ENCODE measurements around the gene P2RX3. TPM values are rescaled to one million over a fixed set of nuclear protein-coding genes. Genes with fewer than 3 reads are reported as not detected.
A peak's percentile ranks its signal among the peaks of the same experiment; 100 is the strongest.

Gene P2RX3
- total RNA-seq, 1 donor from 2014 or later = not detected

DNA sequence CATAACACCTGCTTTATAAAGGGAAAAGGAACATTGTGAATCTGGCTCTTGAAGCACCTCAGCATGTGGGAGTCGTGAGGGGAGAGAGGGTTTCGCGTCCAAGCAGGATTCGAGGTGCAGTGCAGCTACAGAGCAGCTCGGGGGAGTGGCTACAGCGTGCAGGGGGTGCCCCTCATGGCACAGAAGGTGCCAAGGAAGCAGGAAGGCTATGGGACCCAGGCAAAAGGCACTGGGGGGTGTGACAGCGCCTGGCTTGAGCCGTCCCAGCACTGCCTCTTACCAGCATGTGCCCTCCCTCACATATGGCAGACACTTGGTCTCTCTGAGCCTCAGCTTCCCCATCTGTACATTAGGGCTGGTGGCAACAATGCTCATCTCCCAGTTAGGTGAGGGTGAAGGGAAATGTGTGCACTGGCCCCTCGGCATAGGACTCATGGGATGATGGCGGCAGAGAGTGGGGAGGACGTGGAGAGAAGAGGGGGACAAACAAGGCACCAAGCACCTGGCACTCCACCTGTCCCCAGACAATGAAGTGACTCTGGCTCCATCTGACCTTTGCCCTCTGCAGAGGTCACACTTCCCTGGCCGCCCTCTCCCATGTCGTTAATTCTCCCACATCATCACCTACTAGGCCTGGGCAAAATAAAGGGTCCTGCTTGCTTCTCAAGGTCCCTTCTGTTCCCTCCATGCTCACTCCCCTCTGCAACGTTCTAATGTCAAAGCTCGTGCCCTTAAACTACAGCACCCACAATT is 23.8 kb upstream of the P2RX3 start:
- Histone ChIP-seq H3K27ac (ENCODE audit: low read depth, low read length) (no peak overlapping the region), H2AFZ (ENCODE audit: low read depth, low read length) (no peak overlapping the region), H3K4me2 (ENCODE audit: low read length) (no peak overlapping the region), H3K9ac (ENCODE audit: low read length) (no peak overlapping the region), H3K9me3 (ENCODE audit: insufficient read depth, low read depth, low read length) (no peaks in the 10 kb centered on the region), H3K79me2 (ENCODE audit: insufficient read depth, low read length) (peaks cover 66% of the 10 kb centered on the region), H4K20me1 (ENCODE audit: insufficient read depth, low read length) (peaks cover 80% of the 10 kb centered on the region), H3K36me3 (ENCODE audit: insufficient read depth, low read length) (peaks cover 30% of the 10 kb centered on the region), H3K4me1 (ENCODE audit: insufficient read depth, low read length) (peaks cover 44% of the 10 kb centered on the region), H3K27me3 (ENCODE audit: insufficient read depth, low read length) (no peaks in the 10 kb centered on the region), H3K4me3 (ENCODE audit: insufficient read depth, low read depth, low read length) (no peak overlapping the region)
- peaks cover 35% of the 10 kb centered on the region for H3K4me1 Mint-ChIP-seq (ENCODE audit: low read depth, unreplicated experiment)
- peak overlapping the region; percentile 27 for H3K4me3 Mint-ChIP-seq (ENCODE audit: unreplicated experiment)
- H3K27ac Mint-ChIP-seq (ENCODE audit: unreplicated experiment) = no peak overlapping the region
- no peak for DNase-seq (ENCODE audit: low read depth)
- TF ChIP-seq, protein P1, sequence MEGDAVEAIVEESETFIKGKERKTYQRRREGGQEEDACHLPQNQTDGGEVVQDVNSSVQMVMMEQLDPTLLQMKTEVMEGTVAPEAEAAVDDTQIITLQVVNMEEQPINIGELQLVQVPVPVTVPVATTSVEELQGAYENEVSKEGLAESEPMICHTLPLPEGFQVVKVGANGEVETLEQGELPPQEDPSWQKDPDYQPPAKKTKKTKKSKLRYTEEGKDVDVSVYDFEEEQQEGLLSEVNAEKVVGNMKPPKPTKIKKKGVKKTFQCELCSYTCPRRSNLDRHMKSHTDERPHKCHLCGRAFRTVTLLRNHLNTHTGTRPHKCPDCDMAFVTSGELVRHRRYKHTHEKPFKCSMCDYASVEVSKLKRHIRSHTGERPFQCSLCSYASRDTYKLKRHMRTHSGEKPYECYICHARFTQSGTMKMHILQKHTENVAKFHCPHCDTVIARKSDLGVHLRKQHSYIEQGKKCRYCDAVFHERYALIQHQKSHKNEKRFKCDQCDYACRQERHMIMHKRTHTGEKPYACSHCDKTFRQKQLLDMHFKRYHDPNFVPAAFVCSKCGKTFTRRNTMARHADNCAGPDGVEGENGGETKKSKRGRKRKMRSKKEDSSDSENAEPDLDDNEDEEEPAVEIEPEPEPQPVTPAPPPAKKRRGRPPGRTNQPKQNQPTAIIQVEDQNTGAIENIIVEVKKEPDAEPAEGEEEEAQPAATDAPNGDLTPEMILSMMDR (IDR thresholded peaks at IDR 0.05; ENCODE audit: insufficient read depth, low read depth, low read length) = no peak
- no peak for TF ChIP-seq EZH2 (IDR thresholded peaks at IDR 0.05; ENCODE audit: insufficient read depth, low read length)
- no peak for FAIRE-seq
- H3K36me3 Mint-ChIP-seq (ENCODE audit: low read depth, unreplicated experiment) = peaks cover 26% of the 10 kb centered on the region
- H3K27me3 Mint-ChIP-seq (ENCODE audit: low read depth, unreplicated experiment) = no peaks in the 10 kb centered on the region
- H3K9me3 Mint-ChIP-seq (ENCODE audit: unreplicated experiment) = no peaks in the 10 kb centered on the region

DNA sequence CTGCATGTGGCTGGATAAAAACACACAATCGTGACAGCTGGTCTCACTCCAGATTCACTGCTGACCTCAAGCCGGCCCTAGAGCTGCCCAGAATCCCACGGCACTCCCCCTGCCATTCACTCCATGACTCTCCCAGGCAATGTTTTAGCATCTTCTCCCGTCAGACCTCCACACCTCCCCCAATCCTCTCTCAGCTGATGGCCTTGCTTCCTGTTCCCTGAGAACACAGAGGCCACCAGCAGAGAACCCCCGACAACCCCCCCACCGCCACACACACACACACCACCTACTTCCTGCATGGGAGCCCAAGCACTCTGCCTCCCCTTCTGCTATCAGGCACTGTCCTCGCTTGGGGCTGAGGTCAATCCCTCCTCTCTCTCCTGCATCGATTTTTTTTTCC is 22.7 kb upstream of the P2RX3 start:
- DNase-seq (ENCODE audit: low read depth) (no peak), FAIRE-seq (no peak)
- no peak overlapping the region for H2AFZ ChIP-seq (ENCODE audit: low read depth, low read length)
- H3K9me3 Mint-ChIP-seq (ENCODE audit: unreplicated experiment) = no peaks in the 10 kb centered on the region
- peaks cover 25% of the 10 kb centered on the region for H3K4me1 Mint-ChIP-seq (ENCODE audit: low read depth, unreplicated experiment)
- H3K27me3 Mint-ChIP-seq (ENCODE audit: low read depth, unreplicated experiment) = no peaks in the 10 kb centered on the region
- H3K79me2 ChIP-seq (ENCODE audit: insufficient read depth, low read length) = peaks cover 64% of the 10 kb centered on the region
- H3K4me3 Mint-ChIP-seq (ENCODE audit: unreplicated experiment) = no peak overlapping the region
- H3K36me3 Mint-ChIP-seq (ENCODE audit: low read depth, unreplicated experiment) = peaks cover 21% of the 10 kb centered on the region
- H3K4me2 ChIP-seq (ENCODE audit: low read length) = peak overlapping the region; percentile 54
- no peaks in the 10 kb centered on the region for H3K27me3 ChIP-seq (ENCODE audit: insufficient read depth, low read length)
- TF ChIP-seq, protein P1 (IDR thresholded peaks at IDR 0.05; ENCODE audit: insufficient read depth, low read depth, low read length) = no peak
- TF ChIP-seq EZH2 (IDR thresholded peaks at IDR 0.05; ENCODE audit: insufficient read depth, low read length) = no peak
- H4K20me1 ChIP-seq (ENCODE audit: insufficient read depth, low read length) = peaks cover 73% of the 10 kb centered on the region
- H3K27ac ChIP-seq (ENCODE audit: low read depth, low read length) = peak overlapping the region; percentile 17
- H3K4me3 ChIP-seq (ENCODE audit: insufficient read depth, low read depth, low read length) = no peak overlapping the region
- H3K4me1 ChIP-seq (ENCODE audit: insufficient read depth, low read length) = peaks cover 36% of the 10 kb centered on the region
- H3K36me3 ChIP-seq (ENCODE audit: insufficient read depth, low read length) = peaks cover 21% of the 10 kb centered on the region
- H3K9me3 ChIP-seq (ENCODE audit: insufficient read depth, low read depth, low read length) = no peaks in the 10 kb centered on the region
- no peak overlapping the region for H3K27ac Mint-ChIP-seq (ENCODE audit: unreplicated experiment)
- H3K9ac ChIP-seq (ENCODE audit: low read length) = peak overlapping the region; percentile 36

DNA sequence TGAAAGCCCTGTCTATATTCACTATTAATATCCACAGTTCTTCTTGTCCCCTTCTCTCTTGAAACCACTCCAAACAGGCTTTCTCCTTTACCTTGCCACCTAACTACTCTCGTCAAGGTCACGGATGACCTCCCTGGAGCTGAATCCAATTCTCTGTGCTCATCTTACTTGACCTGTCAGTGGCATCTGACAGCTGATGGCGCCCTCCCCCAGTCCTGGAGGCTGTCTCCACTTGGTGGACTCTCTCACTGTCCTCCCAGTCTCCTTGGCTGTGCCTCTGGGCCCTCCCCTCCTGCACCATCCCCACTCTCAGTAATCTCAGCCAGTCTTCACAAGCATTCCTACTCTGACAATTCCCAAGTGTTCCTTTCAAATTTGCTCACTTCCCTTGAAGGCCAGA is 22.1 kb upstream of the P2RX3 start:
- H4K20me1 ChIP-seq (ENCODE audit: insufficient read depth, low read length) = peaks cover 73% of the 10 kb centered on the region
- peaks cover 64% of the 10 kb centered on the region for H3K79me2 ChIP-seq (ENCODE audit: insufficient read depth, low read length)
- peaks cover 31% of the 10 kb centered on the region for H3K4me1 ChIP-seq (ENCODE audit: insufficient read depth, low read length)
- H3K9ac ChIP-seq (ENCODE audit: low read length) = peak overlapping the region; percentile 36
- Mint-ChIP-seq H3K27me3 (ENCODE audit: low read depth, unreplicated experiment) (no peaks in the 10 kb centered on the region), H3K4me1 (ENCODE audit: low read depth, unreplicated experiment) (peaks cover 25% of the 10 kb centered on the region), H3K27ac (ENCODE audit: unreplicated experiment) (no peak overlapping the region), H3K36me3 (ENCODE audit: low read depth, unreplicated experiment) (peaks cover 22% of the 10 kb centered on the region), H3K9me3 (ENCODE audit: unreplicated experiment) (no peaks in the 10 kb centered on the region), H3K4me3 (ENCODE audit: unreplicated experiment) (no peak overlapping the region)
- no peak overlapping the region for H3K4me3 ChIP-seq (ENCODE audit: insufficient read depth, low read depth, low read length)
- FAIRE-seq = no peak
- H3K9me3 ChIP-seq (ENCODE audit: insufficient read depth, low read depth, low read length) = no peaks in the 10 kb centered on the region
- H2AFZ ChIP-seq (ENCODE audit: low read depth, low read length) = no peak overlapping the region
- H3K27ac ChIP-seq (ENCODE audit: low read depth, low read length) = no peak overlapping the region
- no peak for DNase-seq (ENCODE audit: low read depth)
- no peaks in the 10 kb centered on the region for H3K27me3 ChIP-seq (ENCODE audit: insufficient read depth, low read length)
- TF ChIP-seq, protein P1 (IDR thresholded peaks at IDR 0.05; ENCODE audit: insufficient read depth, low read depth, low read length) = no peak
- TF ChIP-seq EZH2 (IDR thresholded peaks at IDR 0.05; ENCODE audit: insufficient read depth, low read length) = no peak
- H3K36me3 ChIP-seq (ENCODE audit: insufficient read depth, low read length) = peaks cover 21% of the 10 kb centered on the region
- peak overlapping the region; percentile 54 for H3K4me2 ChIP-seq (ENCODE audit: low read length)

Data from astrocyte (in vitro differentiated cells and primary cell).